Keratinocyte (primary cell): ENCODE data around the gene TNS1.

ENCODE experiments used
- CTCF ChIP-seq, 3 experiments: IDR thresholded peaks in 1 of 3; conservative IDR thresholded peaks in 1 of 3; optimal IDR thresholded peaks in 1 of 3; 2 replicates in 2 of 3; 3 replicates in 1 of 3; pipeline versions ENCODE3 to v1.5.1; 2011; ENCODE audit warnings: low read length in 3 of 3, mild to moderate bottlenecking in 3 of 3, moderate library complexity in 2 of 3, control low read depth in 1 of 3, inconsistent platforms in 1 of 3; ENCODE audit not compliant: insufficient read depth in 2 of 3; ENCODE audit errors: extremely low read depth in 1 of 3
- EZH2 ChIP-seq: IDR thresholded peaks from one replicate; pipeline ENCODE4 v1.6.1; 2012; ENCODE audit warnings: inconsistent platforms, mild to moderate bottlenecking, low read length, moderate library complexity

GRCh38 chr2:217907266-217907665, 95.5 kb downstream of the TNS1 start:
- no peak for TF ChIP-seq CTCF (optimal IDR thresholded peaks at IDR 0.05 in 1 of 3, IDR thresholded peaks at IDR 0.05 in 1 of 3, conservative IDR thresholded peaks at IDR 0.05 in 1 of 3; ENCODE audit: extremely low read depth in 1 of 3, insufficient read depth in 2 of 3, low read length in 3 of 3)
- TF ChIP-seq EZH2, result no peak
